22Rv1 (cell line): ENCODE data around the gene SDR42E1.

ENCODE experiments used
- ZFX ChIP-seq: fragments of 450-650 bp; IDR thresholded peaks from 2 replicates; pipeline ENCODE4 v1.6.1; 2017; ENCODE audit warnings: antibody characterized with exemption, borderline replicate concordance
- TF ChIP-seq, protein P1 (sequence below): fragments of 450-650 bp; IDR thresholded peaks from 2 replicates; pipeline ENCODE4 v1.5.1; 2017; ENCODE audit warnings: mild to moderate bottlenecking

DNA sequence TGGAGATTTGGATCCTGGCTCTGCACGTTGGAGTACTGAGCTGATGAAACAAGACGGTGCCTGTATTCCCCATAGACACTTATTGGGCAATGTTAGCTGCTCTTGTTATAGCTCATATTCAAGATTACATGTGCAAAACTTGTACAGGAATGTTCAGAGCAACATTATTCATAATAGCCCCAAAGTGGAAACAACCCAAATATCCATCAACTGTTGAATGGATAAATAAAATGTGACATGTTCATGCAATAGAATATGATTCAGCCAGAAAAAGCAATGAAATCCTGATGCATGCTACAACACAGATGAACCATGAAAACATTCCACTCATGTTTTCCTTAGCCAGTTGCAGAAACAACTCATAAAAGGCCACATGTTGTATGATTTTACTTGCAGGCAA lies 5.7 kb upstream of the SDR42E1 start:
- TF ChIP-seq, protein P1, sequence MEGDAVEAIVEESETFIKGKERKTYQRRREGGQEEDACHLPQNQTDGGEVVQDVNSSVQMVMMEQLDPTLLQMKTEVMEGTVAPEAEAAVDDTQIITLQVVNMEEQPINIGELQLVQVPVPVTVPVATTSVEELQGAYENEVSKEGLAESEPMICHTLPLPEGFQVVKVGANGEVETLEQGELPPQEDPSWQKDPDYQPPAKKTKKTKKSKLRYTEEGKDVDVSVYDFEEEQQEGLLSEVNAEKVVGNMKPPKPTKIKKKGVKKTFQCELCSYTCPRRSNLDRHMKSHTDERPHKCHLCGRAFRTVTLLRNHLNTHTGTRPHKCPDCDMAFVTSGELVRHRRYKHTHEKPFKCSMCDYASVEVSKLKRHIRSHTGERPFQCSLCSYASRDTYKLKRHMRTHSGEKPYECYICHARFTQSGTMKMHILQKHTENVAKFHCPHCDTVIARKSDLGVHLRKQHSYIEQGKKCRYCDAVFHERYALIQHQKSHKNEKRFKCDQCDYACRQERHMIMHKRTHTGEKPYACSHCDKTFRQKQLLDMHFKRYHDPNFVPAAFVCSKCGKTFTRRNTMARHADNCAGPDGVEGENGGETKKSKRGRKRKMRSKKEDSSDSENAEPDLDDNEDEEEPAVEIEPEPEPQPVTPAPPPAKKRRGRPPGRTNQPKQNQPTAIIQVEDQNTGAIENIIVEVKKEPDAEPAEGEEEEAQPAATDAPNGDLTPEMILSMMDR: no peak
- TF ChIP-seq ZFX: no peak
